CD14-positive monocyte (primary cell): Measurements from ENCODE around the gene CHPT1. TPM values are rescaled to one million over a fixed set of nuclear protein-coding genes. Genes with fewer than 3 reads are reported as not detected.

Experiments
- DNase-seq, 3 donors: peaks; one replicate each; pipeline ENCODE4 v3.0.0-alpha.2; 2011 to 2022
- H2AFZ ChIP-seq: 2 replicates; pipeline ENCODE4 v1.6.0; 2012; ENCODE audit warnings: mild to moderate bottlenecking, low read depth, low read length, inconsistent platforms; ENCODE audit not compliant: insufficient read depth, poor library complexity, severe bottlenecking
- H3K27ac ChIP-seq, 2 donors: 1 replicate in 1 of 2; 2 replicates in 1 of 2; pipeline ENCODE4 v1.5.1; 2012 to 2013; ENCODE audit warnings: low read length in 2 of 2, control low read depth in 1 of 2, inconsistent platforms in 1 of 2, low read depth in 1 of 2, mild to moderate bottlenecking in 1 of 2
- H3K27me3 ChIP-seq, 2 donors: one replicate each; pipeline versions ENCODE4 v1.6.0 to v1.6.1; 2011 to 2013; ENCODE audit warnings: low read length in 2 of 2; ENCODE audit not compliant: control insufficient read depth in 2 of 2, insufficient read depth in 2 of 2
- H3K36me3 ChIP-seq, 2 donors: replicated peaks in 1 of 2; 1 replicate in 1 of 2; 2 replicates in 1 of 2; pipeline versions ENCODE4 v1.5.1 to v1.6.1; 2012 to 2013; ENCODE audit warnings: low read length in 2 of 2, control low read depth in 1 of 2, inconsistent platforms in 1 of 2, mild to moderate bottlenecking in 1 of 2; ENCODE audit not compliant: insufficient read depth in 2 of 2, control insufficient read depth in 1 of 2
- H3K4me1 ChIP-seq, 2 donors: 1 replicate in 1 of 2; 2 replicates in 1 of 2; pipeline versions ENCODE4 v1.5.1 to v1.6.1; 2012 to 2013; ENCODE audit warnings: low read length in 2 of 2, control low read depth in 1 of 2, inconsistent platforms in 1 of 2, mild to moderate bottlenecking in 1 of 2, moderate library complexity in 1 of 2; ENCODE audit not compliant: insufficient read depth in 2 of 2, control insufficient read depth in 1 of 2
- H3K4me2 ChIP-seq: replicated peaks from 2 replicates; pipeline ENCODE3; 2012; ENCODE audit warnings: low read length, moderate library complexity, mild to moderate bottlenecking; ENCODE audit not compliant: poor library complexity, severe bottlenecking; ENCODE audit errors: extremely low read depth
- H3K4me3 ChIP-seq, 3 experiments: fragments of 200-600 bp in 1 of 3; sonication (generic) in 1 of 3; replicated peaks in 1 of 3; 1 replicate in 2 of 3; 2 replicates in 1 of 3; pipeline ENCODE4 v1.5.1; 2011 to 2013; ENCODE audit warnings: low read length in 3 of 3, mild to moderate bottlenecking in 3 of 3, control low read depth in 2 of 3, low read depth in 2 of 3, inconsistent platforms in 1 of 3, moderate library complexity in 1 of 3
- H3K79me2 ChIP-seq: 2 replicates; pipeline ENCODE4 v1.6.0; 2012; ENCODE audit warnings: mild to moderate bottlenecking, control low read depth, inconsistent platforms, low read length, moderate library complexity; ENCODE audit not compliant: insufficient read depth
- H3K9ac ChIP-seq: 2 replicates; pipeline ENCODE4 v1.6.0; 2017; ENCODE audit warnings: low read length, mild to moderate bottlenecking; ENCODE audit not compliant: insufficient read depth, poor library complexity, severe bottlenecking
- H3K9me3 ChIP-seq, 2 donors: replicated peaks in 1 of 2; 1 replicate in 1 of 2; 2 replicates in 1 of 2; pipeline versions ENCODE4 v1.5.1 to v1.6.1; 2012 to 2013; ENCODE audit warnings: low read length in 2 of 2, control low read depth in 1 of 2; ENCODE audit not compliant: control insufficient read depth in 1 of 2, insufficient read depth in 1 of 2
- H4K20me1 ChIP-seq: 2 replicates; pipeline ENCODE4 v1.6.0; 2012; ENCODE audit warnings: mild to moderate bottlenecking, low read length, control low read depth, moderate library complexity; ENCODE audit not compliant: insufficient read depth
- H3K27ac Mint-ChIP-seq, 7 donors: one replicate each; pipeline ENCODE4 v1.8.0; 2020; ENCODE audit warnings: mild to moderate bottlenecking in 7 of 7, mixed read lengths in 7 of 7, moderate library complexity in 6 of 7, inconsistent platforms in 2 of 7
- H3K27me3 Mint-ChIP-seq, 3 donors: one replicate each; pipeline ENCODE4 v1.8.0; 2021 to 2022; ENCODE audit warnings: low read depth in 3 of 3, mild to moderate bottlenecking in 3 of 3, mixed read lengths in 3 of 3, moderate library complexity in 3 of 3, inconsistent platforms in 1 of 3
- H3K36me3 Mint-ChIP-seq, 2 donors: one replicate each; pipeline ENCODE4 v1.8.0; 2020; ENCODE audit warnings: mixed read lengths in 2 of 2, inconsistent platforms in 1 of 2, mild to moderate bottlenecking in 1 of 2
- H3K4me1 Mint-ChIP-seq: one replicate; pipeline ENCODE4 v1.8.0; 2020; ENCODE audit warnings: mild to moderate bottlenecking, mixed read lengths
- H3K4me3 Mint-ChIP-seq, 2 donors: one replicate each; pipeline ENCODE4 v1.8.0; 2020; ENCODE audit warnings: mild to moderate bottlenecking in 2 of 2, mixed read lengths in 2 of 2, moderate library complexity in 1 of 2
- H3K9me3 Mint-ChIP-seq, 7 donors: one replicate each; pipeline ENCODE4 v1.8.0; 2020 to 2022; ENCODE audit warnings: mixed read lengths in 7 of 7, mild to moderate bottlenecking in 6 of 7, moderate library complexity in 6 of 7, inconsistent platforms in 2 of 7
- WGBS: methylation state at CpG from one replicate; pipeline ENCODE4 v1.1.5; 2013; ENCODE audit warnings: missing lambda C conversion rate; ENCODE audit not compliant: insufficient coverage; 5-methylcytosine and 5-hydroxymethylcytosine counted together
- intact Hi-C, 2 donors: fragments of 100-400 bp; cut with micrococcal nuclease; formaldehyde crosslinking; loops; one replicate each; pipeline versions ENCODE4 v1.15.0 to v1.15.1; 2023
- polyA plus RNA-seq, 3 donors: library from polyadenylated mRNA; depleted of rRNA in 1 of 3; unstranded in 2 of 3; stranded (reverse) in 1 of 3; fragments of 300-500 nt in 2 of 3; fragments of >200 nt in 1 of 3; fragmentation: Illumina TruSeq in 2 of 3; gene quantifications; 1 replicate in 2 of 3; 2 replicates in 1 of 3; pipeline ENCODE4 v1.2.3, GENCODE V29; 2012 to 2021
- TF ChIP-seq, protein P1 (sequence below): fragments of 200-600 bp; IDR thresholded peaks from one replicate; pipeline ENCODE4 v1.8.0; 2022; ENCODE audit warnings: antibody characterized with exemption, mild to moderate bottlenecking

CHPT1 gene
- polyA plus RNA-seq, 3 donors, result 30.9 to 92.7 (median 36.7) TPM

DNA sequence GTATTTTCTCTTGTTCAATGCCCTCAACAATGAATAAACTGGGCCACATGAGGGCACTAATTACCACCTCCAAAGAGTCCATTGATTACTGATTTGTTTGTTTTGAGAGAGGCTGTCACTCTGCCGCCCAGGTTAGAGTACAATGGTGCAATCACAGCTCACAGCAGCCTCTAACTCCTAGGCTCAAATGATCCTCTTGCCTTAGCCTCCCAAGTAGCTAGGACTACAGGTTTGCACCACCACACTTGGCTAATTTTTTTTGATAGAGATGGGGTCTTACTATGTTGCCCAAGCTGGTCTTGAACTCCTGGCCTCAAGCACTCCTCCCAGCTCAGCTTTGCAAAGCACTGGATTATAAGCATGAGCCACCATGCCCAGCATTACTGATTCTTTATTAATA is 70.1 kb downstream of the CHPT1 start:
- Histone ChIP-seq H4K20me1 (no peaks in the 10 kb centered on the region), H3K4me1 (peaks cover 35 to 37% of the 10 kb centered on the region in 2 donors), H3K9me3 (no peaks in the 10 kb centered on the region), H3K36me3 (peaks cover 45 to 66% of the 10 kb centered on the region in 2 donors), H3K27ac (no peak overlapping the region), H3K9ac (no peak overlapping the region), H3K27me3 (no peaks in the 10 kb centered on the region), H3K4me3 (no peak overlapping the region), H3K4me2 (no peak overlapping the region), H3K79me2 (no peaks in the 10 kb centered on the region), H2AFZ (no peak overlapping the region)
- TF ChIP-seq, protein P1, sequence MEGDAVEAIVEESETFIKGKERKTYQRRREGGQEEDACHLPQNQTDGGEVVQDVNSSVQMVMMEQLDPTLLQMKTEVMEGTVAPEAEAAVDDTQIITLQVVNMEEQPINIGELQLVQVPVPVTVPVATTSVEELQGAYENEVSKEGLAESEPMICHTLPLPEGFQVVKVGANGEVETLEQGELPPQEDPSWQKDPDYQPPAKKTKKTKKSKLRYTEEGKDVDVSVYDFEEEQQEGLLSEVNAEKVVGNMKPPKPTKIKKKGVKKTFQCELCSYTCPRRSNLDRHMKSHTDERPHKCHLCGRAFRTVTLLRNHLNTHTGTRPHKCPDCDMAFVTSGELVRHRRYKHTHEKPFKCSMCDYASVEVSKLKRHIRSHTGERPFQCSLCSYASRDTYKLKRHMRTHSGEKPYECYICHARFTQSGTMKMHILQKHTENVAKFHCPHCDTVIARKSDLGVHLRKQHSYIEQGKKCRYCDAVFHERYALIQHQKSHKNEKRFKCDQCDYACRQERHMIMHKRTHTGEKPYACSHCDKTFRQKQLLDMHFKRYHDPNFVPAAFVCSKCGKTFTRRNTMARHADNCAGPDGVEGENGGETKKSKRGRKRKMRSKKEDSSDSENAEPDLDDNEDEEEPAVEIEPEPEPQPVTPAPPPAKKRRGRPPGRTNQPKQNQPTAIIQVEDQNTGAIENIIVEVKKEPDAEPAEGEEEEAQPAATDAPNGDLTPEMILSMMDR, result no peak
- H3K27ac Mint-ChIP-seq, result peak overlapping the region in 1 of 7 donors; percentile 35
- no peaks in the 10 kb centered on the region for H3K9me3 Mint-ChIP-seq
- no peak for DNase-seq
- peaks cover 35% of the 10 kb centered on the region for H3K4me1 Mint-ChIP-seq
- peaks cover 53 to 56% of the 10 kb centered on the region in 2 donors for H3K36me3 Mint-ChIP-seq
- H3K27me3 Mint-ChIP-seq, result no peaks in the 10 kb centered on the region
- WGBS, result no CpG with 5 or more reads among the region's 1 CpG
- intact Hi-C loops, result no loop called here
- no peak overlapping the region for H3K4me3 Mint-ChIP-seq

- no peak for DNase-seq
- WGBS, result 100% methylated on average over 2 of the region's 2 CpGs
- H3K9me3 ChIP-seq, result no peaks in the 10 kb centered on the region
- intact Hi-C loops, result no loop called here
- H3K79me2 ChIP-seq, result no peaks in the 10 kb centered on the region
- H3K36me3 Mint-ChIP-seq, result peaks cover 56% of the 10 kb centered on the region in 2 donors
- peaks cover 45 to 66% of the 10 kb centered on the region in 2 donors for H3K36me3 ChIP-seq
- peak overlapping the region in 4 of 7 donors; percentile 2 to 50 (median 12) for H3K27ac Mint-ChIP-seq
- H3K9me3 Mint-ChIP-seq, result no peaks in the 10 kb centered on the region
- no peak overlapping the region for H3K4me3 ChIP-seq
- H2AFZ ChIP-seq, result no peak overlapping the region
- H3K27me3 Mint-ChIP-seq, result no peaks in the 10 kb centered on the region
- no peak overlapping the region for H3K27ac ChIP-seq
- H3K4me1 ChIP-seq, result peaks cover 35 to 37% of the 10 kb centered on the region in 2 donors
- TF ChIP-seq, protein P1, result no peak
- no peak overlapping the region for H3K9ac ChIP-seq
- H3K4me1 Mint-ChIP-seq, result peaks cover 37% of the 10 kb centered on the region
- H3K4me2 ChIP-seq, result no peak overlapping the region
- no peaks in the 10 kb centered on the region for H3K27me3 ChIP-seq
- H3K4me3 Mint-ChIP-seq, result no peak overlapping the region
- no peaks in the 10 kb centered on the region for H4K20me1 ChIP-seq
Observed at GRCh38 chr12:101768781-101769180, 71.3 kb downstream of the CHPT1 start.
